VCaP (cell line): ENCODE results near the gene TLE1.

Source experiments
- H3K27ac ChIP-seq: fragments of 450-650 bp; 2 replicates; pipeline ENCODE4 v1.5.1; 2017
- CTCF ChIP-seq: fragments of 450-650 bp; conservative IDR thresholded peaks from 2 replicates; pipeline ENCODE4 v1.5.1; 2017; ENCODE audit warnings: mild to moderate bottlenecking, moderate library complexity

TLE1 gene

GRCh38 chr9:81537964-81538363 lies 151.4 kb downstream of the TLE1 start:
- no peak overlapping the region for H3K27ac ChIP-seq
- TF ChIP-seq CTCF = no peak

- no peak overlapping the region for H3K27ac ChIP-seq
- no peak for TF ChIP-seq CTCF
Measured at GRCh38 chr9:81536242-81537025, 152.9 kb downstream of the TLE1 start.

- no peak overlapping the region for H3K27ac ChIP-seq
- TF ChIP-seq CTCF = no peak
Measured at GRCh38 chr9:81535542-81536241, 153.7 kb downstream of the TLE1 start.

- H3K27ac ChIP-seq = no peak overlapping the region
- no peak for TF ChIP-seq CTCF
Measured at GRCh38 chr9:81534138-81534875, 155.0 kb downstream of the TLE1 start.
